Prostate gland (tissue), 2 donors: ENCODE data around the gene DDX51.

Experiments used
- CTCF ChIP-seq, 4 experiments: fragments of 200-600 bp in 2 of 4; fragments of 450-650 bp in 2 of 4; sonication (generic) in 2 of 4; IDR thresholded peaks; 1 replicate in 3 of 4; 2 replicates in 1 of 4; pipeline ENCODE4 v1.5.1; 2016 to 2019; ENCODE audit warnings: antibody characterized with exemption in 4 of 4, mild to moderate bottlenecking in 2 of 4, moderate library complexity in 2 of 4
- POLR2A ChIP-seq: fragments of 450-650 bp; IDR thresholded peaks from one replicate; pipeline ENCODE4 v1.6.1; 2016; ENCODE audit warnings: antibody characterized with exemption, mild to moderate bottlenecking

- TF ChIP-seq CTCF (IDR thresholded peaks at IDR 0.05) (no peak), POLR2A (no peak)
Measured at GRCh38 chr12:132155771-132156572, 11.9 kb upstream of the DDX51 start.
